Testis (tissue), 2 donors: ENCODE measurements around the gene STX5.

ENCODE experiments used
- CTCF ChIP-seq, 3 experiments: fragments of 450-650 bp in 2 of 3; fragments of 200-600 bp in 1 of 3; sonication (generic) in 1 of 3; IDR thresholded peaks; one replicate each; pipeline ENCODE4 v1.5.1; 2016 to 2019; ENCODE audit warnings: antibody characterized with exemption in 3 of 3, mild to moderate bottlenecking in 2 of 3, moderate library complexity in 1 of 3
- POLR2A ChIP-seq: fragments of 450-650 bp; IDR thresholded peaks from one replicate; pipeline ENCODE4 v1.6.1; 2017; ENCODE audit warnings: antibody characterized with exemption, mild to moderate bottlenecking, moderate library complexity

- TF ChIP-seq CTCF (IDR thresholded peaks at IDR 0.05) (no peak), POLR2A (no peak)
These were observed 24.6 kb upstream of the STX5 start for GRCh38 chr11:62856333-62856895.
